Fibroblast of lung (primary cell): ENCODE measurements around the gene TTC9C. TPM values are rescaled to one million over a fixed set of nuclear protein-coding genes. Genes with fewer than 3 reads are reported as not detected.

ENCODE experiments used
- DNase-seq, 2 donors: peaks; one replicate each; pipeline versions ENCODE4 v3.0.0 to v3.0.0-alpha.2; 2010; ENCODE audit warnings: low read depth in 2 of 2
- H2AFZ ChIP-seq: 2 replicates; pipeline ENCODE4 v1.5.1; 2012; ENCODE audit warnings: low read length, control low read depth, inconsistent platforms
- H3K27ac ChIP-seq: 2 replicates; pipeline ENCODE4 v1.5.1; 2011; ENCODE audit warnings: low read length, control low read depth; ENCODE audit not compliant: insufficient read depth
- H3K27me3 ChIP-seq: 2 replicates; pipeline ENCODE4 v1.5.1; 2011; ENCODE audit warnings: mild to moderate bottlenecking, low read length; ENCODE audit not compliant: control insufficient read depth, insufficient read depth
- H3K36me3 ChIP-seq: 2 replicates; pipeline ENCODE4 v1.5.1; 2011; ENCODE audit warnings: low read length; ENCODE audit not compliant: control insufficient read depth, insufficient read depth
- H3K4me1 ChIP-seq: 2 replicates; pipeline ENCODE4 v1.5.1; 2011; ENCODE audit warnings: low read length; ENCODE audit not compliant: control insufficient read depth, insufficient read depth; ENCODE audit errors: extremely low read depth
- H3K4me2 ChIP-seq: 2 replicates; pipeline ENCODE4 v1.5.1; 2011; ENCODE audit warnings: low read length, control low read depth; ENCODE audit not compliant: insufficient read depth; ENCODE audit errors: extremely low read depth
- H3K4me3 ChIP-seq, 4 experiments: fragments of 200-600 bp in 1 of 4; sonication (generic) in 1 of 4; replicated peaks in 1 of 4; 2 replicates each; pipeline ENCODE4 v1.5.1; 2011 to 2016; ENCODE audit warnings: low read length in 4 of 4, low read depth in 3 of 4, mild to moderate bottlenecking in 3 of 4, control low read depth in 2 of 4, inconsistent platforms in 1 of 4, mixed read lengths in 1 of 4; ENCODE audit not compliant: insufficient read depth in 1 of 4; ENCODE audit errors: control extremely low read depth in 1 of 4
- H3K79me2 ChIP-seq: 2 replicates; pipeline ENCODE4 v1.5.1; 2012; ENCODE audit warnings: mild to moderate bottlenecking, low read length, inconsistent platforms; ENCODE audit not compliant: control insufficient read depth, insufficient read depth
- H3K9ac ChIP-seq: 2 replicates; pipeline ENCODE4 v1.5.1; 2011; ENCODE audit warnings: mild to moderate bottlenecking, low read length, control low read depth; ENCODE audit not compliant: insufficient read depth
- H3K9me3 ChIP-seq: 2 replicates; pipeline ENCODE4 v1.5.1; 2012; ENCODE audit warnings: low read depth, low read length; ENCODE audit not compliant: control insufficient read depth, insufficient read depth
- H4K20me1 ChIP-seq: 2 replicates; pipeline ENCODE4 v1.5.1; 2011; ENCODE audit warnings: low read length; ENCODE audit not compliant: control insufficient read depth, insufficient read depth; ENCODE audit errors: extremely low read depth
- EZH2 ChIP-seq: IDR thresholded peaks from 2 replicates; pipeline ENCODE4 v1.5.1; 2012; ENCODE audit warnings: low read length, control low read depth, mild to moderate bottlenecking; ENCODE audit errors: missing control alignments
- polyA plus RNA-seq, 2 donors: library from polyadenylated mRNA; depleted of rRNA in 1 of 2; stranded (reverse) in 1 of 2; unstranded in 1 of 2; fragments of >200 nt; gene quantifications; 2 replicates each; pipeline ENCODE4 v1.2.1, GENCODE V29; 2011 to 2012; ENCODE audit warnings: missing spikeins in 1 of 2
- total RNA-seq: library from RNA; depleted of rRNA; stranded (reverse); fragments of >200 nt; gene quantifications from 2 replicates; pipeline ENCODE4 v1.2.1, GENCODE V29; 2014
- TF ChIP-seq, protein P1 (sequence below), 2 donors: IDR thresholded peaks in 1 of 2; conservative IDR thresholded peaks in 1 of 2; 1 replicate in 1 of 2; 2 replicates in 1 of 2; pipeline ENCODE4 v1.5.1; 2011 to 2012; ENCODE audit warnings: low read length in 2 of 2, control low read depth in 1 of 2, inconsistent platforms in 1 of 2, low read depth in 1 of 2, mild to moderate bottlenecking in 1 of 2

The TTC9C gene
- total and polyA plus RNA-seq, 2 donors (not counting 1 experiment from before 2014, with no cell fraction given): 26.1 to 44.4 TPM

- no peaks in the 10 kb centered on the region for H3K4me1 ChIP-seq
- peak within 1 kb of the TSS; percentile 100 for H2AFZ ChIP-seq
- DNase-seq: peak; percentile 99
- H3K27ac ChIP-seq: peak within 1 kb of the TSS; percentile 91
- H3K36me3 ChIP-seq: peaks cover 5% of the 10 kb centered on the region
- no peaks in the 10 kb centered on the region for H3K9me3 ChIP-seq
- H3K27me3 ChIP-seq: no peaks in the 10 kb centered on the region
- TF ChIP-seq, protein P1, sequence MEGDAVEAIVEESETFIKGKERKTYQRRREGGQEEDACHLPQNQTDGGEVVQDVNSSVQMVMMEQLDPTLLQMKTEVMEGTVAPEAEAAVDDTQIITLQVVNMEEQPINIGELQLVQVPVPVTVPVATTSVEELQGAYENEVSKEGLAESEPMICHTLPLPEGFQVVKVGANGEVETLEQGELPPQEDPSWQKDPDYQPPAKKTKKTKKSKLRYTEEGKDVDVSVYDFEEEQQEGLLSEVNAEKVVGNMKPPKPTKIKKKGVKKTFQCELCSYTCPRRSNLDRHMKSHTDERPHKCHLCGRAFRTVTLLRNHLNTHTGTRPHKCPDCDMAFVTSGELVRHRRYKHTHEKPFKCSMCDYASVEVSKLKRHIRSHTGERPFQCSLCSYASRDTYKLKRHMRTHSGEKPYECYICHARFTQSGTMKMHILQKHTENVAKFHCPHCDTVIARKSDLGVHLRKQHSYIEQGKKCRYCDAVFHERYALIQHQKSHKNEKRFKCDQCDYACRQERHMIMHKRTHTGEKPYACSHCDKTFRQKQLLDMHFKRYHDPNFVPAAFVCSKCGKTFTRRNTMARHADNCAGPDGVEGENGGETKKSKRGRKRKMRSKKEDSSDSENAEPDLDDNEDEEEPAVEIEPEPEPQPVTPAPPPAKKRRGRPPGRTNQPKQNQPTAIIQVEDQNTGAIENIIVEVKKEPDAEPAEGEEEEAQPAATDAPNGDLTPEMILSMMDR (conservative IDR thresholded peaks at IDR 0.05 in 1 of 2, IDR thresholded peaks at IDR 0.05 in 1 of 2; ENCODE audit: low read depth in 1 of 2, low read length in 2 of 2): no peak
- no peak for TF ChIP-seq EZH2
- peak within 1 kb of the TSS; percentile 92 for H3K9ac ChIP-seq
- H3K79me2 ChIP-seq: peaks cover 7% of the 10 kb centered on the region
- no peaks in the 10 kb centered on the region for H4K20me1 ChIP-seq
- peak within 1 kb of the TSS; percentile 83 to 100 (median 94) for H3K4me3 ChIP-seq
- peak within 1 kb of the TSS; percentile 71 for H3K4me2 ChIP-seq
Measured at GRCh38 chr11:62753736-62754603, 25.7 kb downstream of the TTC9C start, which contains the start of gene ZBTB3. Gene ZBTB3, minus strand, starts transcription at chr11:62754160. Its CDS starts 496 bp downstream, at chr11:62753664.

- Histone ChIP-seq H3K4me1 (no peaks in the 10 kb centered on the region), H3K27me3 (no peaks in the 10 kb centered on the region), H3K79me2 (peaks cover 7% of the 10 kb centered on the region), H3K9ac (no peak overlapping the region), H3K36me3 (peaks cover 5% of the 10 kb centered on the region), H3K4me3 (no peak overlapping the region), H4K20me1 (no peaks in the 10 kb centered on the region), H2AFZ (no peak overlapping the region), H3K27ac (no peak overlapping the region), H3K9me3 (no peaks in the 10 kb centered on the region), H3K4me2 (no peak overlapping the region)
- TF ChIP-seq EZH2: no peak
- TF ChIP-seq, protein P1 (conservative IDR thresholded peaks at IDR 0.05 in 1 of 2, IDR thresholded peaks at IDR 0.05 in 1 of 2; ENCODE audit: low read depth in 1 of 2, low read length in 2 of 2): no peak
- no peak for DNase-seq
Measured at GRCh38 chr11:62755086-62755615, 26.9 kb downstream of the TTC9C start.
